ENCODE data around the gene USP53. TPM values are rescaled to one million over a fixed set of nuclear protein-coding genes. Genes with fewer than 3 reads are reported as not detected.

Gene USP53
- total RNA-seq, 3 donors from 2014 or later: 57.7 to 118 (median 67.6) TPM

- ATAC-seq (no peak), DNase-seq (no peak)
These were observed 24.7 kb downstream of the USP53 start for GRCh38 chr4:119237201-119237600.

GRCh38 chr4:119237642-119238041 lies 25.1 kb downstream of the USP53 start:
- DNase-seq (no peak), ATAC-seq (no peak)
- no peak for TF ChIP-seq CTCF (IDR thresholded peaks at IDR 0.05)
- intact Hi-C loops (cut with DNase I, micrococcal nuclease): no loop called here
- H3K4me3 ChIP-seq: no peak overlapping the region
- H3K9me3 ChIP-seq: no peaks in the 10 kb centered on the region
- peaks cover 7% of the 10 kb centered on the region for H3K4me1 ChIP-seq (ENCODE audit: low read depth)
- no peaks in the 10 kb centered on the region for H3K36me3 ChIP-seq (ENCODE audit: low read depth)

More at GRCh38 chr4:119237201-119237600, 24.7 kb downstream of the USP53 start:
- Histone ChIP-seq H3K9me3 (no peaks in the 10 kb centered on the region), H3K36me3 (ENCODE audit: low read depth) (no peaks in the 10 kb centered on the region), H3K4me1 (ENCODE audit: low read depth) (peaks cover 7% of the 10 kb centered on the region), H3K4me3 (no peak overlapping the region)
- intact Hi-C loops (cut with DNase I, micrococcal nuclease): no loop called here
- TF ChIP-seq CTCF (IDR thresholded peaks at IDR 0.05): no peak

GRCh38 chr4:119238068-119238722 lies 25.7 kb downstream of the USP53 start:
- H3K9me3 ChIP-seq: no peaks in the 10 kb centered on the region
- no peak overlapping the region for H3K4me3 ChIP-seq
- no peak for DNase-seq
- H3K36me3 ChIP-seq (ENCODE audit: low read depth): no peaks in the 10 kb centered on the region
- intact Hi-C loops (cut with DNase I, micrococcal nuclease): no loop called here
- peaks cover 7% of the 10 kb centered on the region for H3K4me1 ChIP-seq (ENCODE audit: low read depth)
- TF ChIP-seq CTCF (IDR thresholded peaks at IDR 0.05): no peak
- peak; percentile 88 for ATAC-seq

GRCh38 chr4:119240128-119240527 lies 27.6 kb downstream of the USP53 start:
- TF ChIP-seq CTCF (IDR thresholded peaks at IDR 0.05): no peak
- intact Hi-C loops (cut with DNase I, micrococcal nuclease): no loop called here
- H3K4me1 ChIP-seq (ENCODE audit: low read depth): no peaks in the 10 kb centered on the region
- no peak for ATAC-seq
- H3K36me3 ChIP-seq (ENCODE audit: low read depth): no peaks in the 10 kb centered on the region
- no peaks in the 10 kb centered on the region for H3K9me3 ChIP-seq
- H3K4me3 ChIP-seq: no peak overlapping the region
- DNase-seq: no peak

GRCh38 chr4:119240568-119240967 lies 28.1 kb downstream of the USP53 start:
- intact Hi-C loops (cut with DNase I, micrococcal nuclease): no loop called here
- Histone ChIP-seq H3K9me3 (no peaks in the 10 kb centered on the region), H3K4me3 (no peak overlapping the region), H3K4me1 (ENCODE audit: low read depth) (no peaks in the 10 kb centered on the region), H3K36me3 (ENCODE audit: low read depth) (no peaks in the 10 kb centered on the region)
- ATAC-seq (no peak), DNase-seq (no peak)
- no peak for TF ChIP-seq CTCF (IDR thresholded peaks at IDR 0.05)

- no peak for TF ChIP-seq CTCF (IDR thresholded peaks at IDR 0.05)
- no peaks in the 10 kb centered on the region for H3K4me1 ChIP-seq (ENCODE audit: low read depth)
- no peak overlapping the region for H3K4me3 ChIP-seq
- ATAC-seq (no peak), DNase-seq (no peak)
- H3K36me3 ChIP-seq (ENCODE audit: low read depth): no peaks in the 10 kb centered on the region
- intact Hi-C loops (cut with DNase I, micrococcal nuclease): no loop called here
- H3K9me3 ChIP-seq: no peaks in the 10 kb centered on the region
These were observed 29.9 kb downstream of the USP53 start for GRCh38 chr4:119242417-119242816.

All from mucosa of descending colon (tissue), 3 donors.